Upper lobe of left lung (tissue), 6 donors: Measurements from ENCODE around the gene DOC2B. TPM values are rescaled to one million over a fixed set of nuclear protein-coding genes. Genes with fewer than 3 reads are reported as not detected.

Experiments
- ATAC-seq, 2 donors: fragments of 200-7000 bp; cut with Tn5 transposase; one replicate each; pipeline ENCODE4 v1.9.1; 2022; ENCODE audit warnings: mild to moderate bottlenecking in 2 of 2, moderate library complexity in 2 of 2; ENCODE audit not compliant: low FRiP score in 2 of 2
- DNase-seq, 2 donors: peaks; one replicate each; pipeline ENCODE4 v3.0.0-alpha.2; 2019 to 2020
- H3K27ac ChIP-seq, 4 donors: fragments of 200-600 bp; sonication (generic); one replicate each; pipeline ENCODE4 v1.5.1; 2016 to 2019
- H3K27me3 ChIP-seq, 4 donors: fragments of 200-600 bp; sonication (generic); one replicate each; pipeline ENCODE4 v1.5.1; 2017 to 2019
- H3K36me3 ChIP-seq, 4 donors: fragments of 200-600 bp; sonication (generic); one replicate each; pipeline ENCODE4 v1.5.1; 2016 to 2019
- H3K4me1 ChIP-seq, 4 donors: fragments of 200-600 bp; sonication (generic); one replicate each; pipeline ENCODE4 v1.5.1; 2018 to 2019
- H3K4me3 ChIP-seq, 4 donors: fragments of 200-600 bp; sonication (generic); one replicate each; pipeline ENCODE4 v1.5.1; 2017 to 2019; ENCODE audit warnings: mild to moderate bottlenecking in 2 of 4, moderate library complexity in 1 of 4
- H3K9me3 ChIP-seq, 4 donors: fragments of 200-600 bp; sonication (generic); one replicate each; pipeline ENCODE4 v1.5.1; 2018 to 2019
- CTCF ChIP-seq, 6 experiments: fragments of 450-650 bp in 4 of 6; fragments of 200-600 bp in 2 of 6; sonication (generic) in 2 of 6; IDR thresholded peaks; one replicate each; pipeline ENCODE4 v1.5.1; 2016 to 2019; ENCODE audit warnings: antibody characterized with exemption in 6 of 6
- EP300 ChIP-seq, 4 donors: sonication (generic); formaldehyde crosslinking; IDR thresholded peaks; one replicate each; pipeline ENCODE4 v1.5.1; 2017; ENCODE audit warnings: antibody characterized with exemption in 4 of 4, control low read depth in 2 of 4
- POLR2A ChIP-seq, 4 donors: fragments of 450-650 bp; IDR thresholded peaks; one replicate each; pipeline ENCODE4 v1.5.1; 2016 to 2017; ENCODE audit warnings: antibody characterized with exemption in 4 of 4, mild to moderate bottlenecking in 2 of 4
- POLR2AphosphoS5 ChIP-seq, 2 donors: sonication (generic); formaldehyde crosslinking; IDR thresholded peaks; one replicate each; pipeline ENCODE4 v1.5.1; 2017; ENCODE audit warnings: antibody characterized with exemption in 2 of 2
- WGBS, 2 donors: methylation state at CpG; one replicate each; pipeline ENCODE4 v1.1.5; 2017 to 2018; 5-methylcytosine and 5-hydroxymethylcytosine counted together
- total RNA-seq, 6 donors: library from RNA; depleted of rRNA in 4 of 6; stranded (reverse); fragments of >200 nt in 4 of 6; gene quantifications; one replicate each; pipeline versions ENCODE4 v1.1.0 to v1.2.1, GENCODE V29; 2016 to 2021
- donor health status: DM: no; HTN: no; CAD: no; lungs with moderate emphysema.
- donor health status: DM: no; HTN: yes; CAD: no; lungs with severe emphysema.

DOC2B gene
- total RNA-seq, 6 donors from 2014 or later: 1.0 to 10.2 (median 4.4) TPM

- Histone ChIP-seq H3K27ac (no peak overlapping the region), H3K27me3 (no peaks in the 10 kb centered on the region), H3K36me3 (no peaks in the 10 kb centered on the region), H3K4me3 (no peak overlapping the region), H3K4me1 (peaks cover 0 to 13% (median 4%) of the 10 kb centered on the region in 4 donors), H3K9me3 (no peaks in the 10 kb centered on the region)
- ATAC-seq (no peak), DNase-seq (peak in 1 of 2 donors; percentile 17)
- TF ChIP-seq POLR2AphosphoS5 (IDR thresholded peaks at IDR 0.05) (no peak), POLR2A (IDR thresholded peaks at IDR 0.05) (no peak), EP300 (IDR thresholded peaks at IDR 0.05) (no peak), CTCF (IDR thresholded peaks at IDR 0.05) (no peak)
- WGBS, 2 donors: 74 to 92% methylated on average over 6 to 16 of the region's 16 CpGs
These were observed 35.5 kb downstream of the DOC2B start for GRCh38 chr17:145671-146541.

GRCh38 chr17:144936-145670 lies 36.3 kb downstream of the DOC2B start:
- peaks cover 0 to 13% (median 4%) of the 10 kb centered on the region in 4 donors for H3K4me1 ChIP-seq
- H3K27me3 ChIP-seq: no peaks in the 10 kb centered on the region
- WGBS, 2 donors: 85% methylated on average over 6 to 7 of the region's 7 CpGs
- no peaks in the 10 kb centered on the region for H3K9me3 ChIP-seq
- no peak overlapping the region for H3K4me3 ChIP-seq
- ATAC-seq: no peak
- no peaks in the 10 kb centered on the region for H3K36me3 ChIP-seq
- no peak overlapping the region for H3K27ac ChIP-seq
- TF ChIP-seq EP300 (IDR thresholded peaks at IDR 0.05): no peak
- TF ChIP-seq CTCF (IDR thresholded peaks at IDR 0.05): no peak
- no peak for TF ChIP-seq POLR2AphosphoS5 (IDR thresholded peaks at IDR 0.05)
- no peak for TF ChIP-seq POLR2A (IDR thresholded peaks at IDR 0.05)
- peak in 1 of 2 donors; percentile 12 for DNase-seq

GRCh38 chr17:143785-144281 lies 37.6 kb downstream of the DOC2B start:
- no peak for TF ChIP-seq POLR2AphosphoS5 (IDR thresholded peaks at IDR 0.05)
- peak; percentile 96 to 99 (median 97) for TF ChIP-seq CTCF (IDR thresholded peaks at IDR 0.05)
- Histone ChIP-seq H3K36me3 (no peaks in the 10 kb centered on the region), H3K27me3 (no peaks in the 10 kb centered on the region), H3K27ac (no peak overlapping the region), H3K4me1 (peaks cover 0 to 13% (median 4%) of the 10 kb centered on the region in 4 donors), H3K4me3 (no peak overlapping the region), H3K9me3 (no peaks in the 10 kb centered on the region)
- ATAC-seq (peak; percentile 88 to 96), DNase-seq (peak; percentile 84 to 97)
- 3 to 5% methylated on average over 32 to 36 of the region's 44 CpGs for WGBS, 2 donors

- H3K27ac ChIP-seq: no peak overlapping the region
- no peaks in the 10 kb centered on the region for H3K9me3 ChIP-seq
- ATAC-seq: no peak
- H3K4me3 ChIP-seq: no peak overlapping the region
- peak in 1 of 2 donors; percentile 15 for DNase-seq
- H3K36me3 ChIP-seq: no peaks in the 10 kb centered on the region
- 75 to 78% methylated on average over 23 of the region's 23 CpGs for WGBS, 2 donors
- no peaks in the 10 kb centered on the region for H3K27me3 ChIP-seq
- TF ChIP-seq CTCF (IDR thresholded peaks at IDR 0.05) (no peak), POLR2AphosphoS5 (IDR thresholded peaks at IDR 0.05) (no peak), POLR2A (IDR thresholded peaks at IDR 0.05) (no peak), EP300 (IDR thresholded peaks at IDR 0.05) (no peak)
- peaks cover 0 to 13% (median 4%) of the 10 kb centered on the region in 4 donors for H3K4me1 ChIP-seq
These were observed 38.3 kb downstream of the DOC2B start for GRCh38 chr17:142876-143784.
